GM06990 (cell line): ENCODE data around the gene SUSD1.

Source experiments
- DNase-seq: peaks from one replicate; pipeline ENCODE4 v3.0.0-alpha.2; 2011; ENCODE audit not compliant: insufficient read length; ENCODE audit errors: extremely low read depth
- H3K27me3 ChIP-seq: replicated peaks from 2 replicates; pipeline ENCODE4 v1.6.0; 2011; ENCODE audit warnings: low read length; ENCODE audit not compliant: control insufficient read depth, insufficient read depth
- H3K36me3 ChIP-seq: 2 replicates; pipeline ENCODE4 v1.5.1; 2011; ENCODE audit warnings: low read length; ENCODE audit not compliant: control insufficient read depth, insufficient read depth
- H3K4me3 ChIP-seq: replicated peaks from 2 replicates; pipeline ENCODE4 v1.5.1; 2011; ENCODE audit warnings: low read depth, mild to moderate bottlenecking, control low read depth, low read length
- CTCF ChIP-seq: IDR thresholded peaks from 2 replicates; pipeline ENCODE4 v1.5.1; 2011; ENCODE audit warnings: low read length, control low read depth, mild to moderate bottlenecking, inconsistent platforms; ENCODE audit not compliant: insufficient read depth, poor library complexity, severe bottlenecking

SUSD1 gene

GRCh38 chr9:112188884-112189283, 13.8 kb upstream of the SUSD1 start:
- H3K36me3 ChIP-seq = no peaks in the 10 kb centered on the region
- no peak for DNase-seq
- no peaks in the 10 kb centered on the region for H3K27me3 ChIP-seq
- no peak for TF ChIP-seq CTCF
- no peak overlapping the region for H3K4me3 ChIP-seq

- no peak for DNase-seq
- H3K36me3 ChIP-seq = no peaks in the 10 kb centered on the region
- no peaks in the 10 kb centered on the region for H3K27me3 ChIP-seq
- no peak for TF ChIP-seq CTCF
- H3K4me3 ChIP-seq = no peak overlapping the region
These were observed 12.3 kb upstream of the SUSD1 start for GRCh38 chr9:112187404-112187803.

GRCh38 chr9:112186695-112187094, 11.6 kb upstream of the SUSD1 start:
- Histone ChIP-seq H3K4me3 (no peak overlapping the region), H3K36me3 (no peaks in the 10 kb centered on the region), H3K27me3 (no peaks in the 10 kb centered on the region)
- no peak for TF ChIP-seq CTCF
- no peak for DNase-seq

- no peak for DNase-seq
- TF ChIP-seq CTCF = no peak
- no peaks in the 10 kb centered on the region for H3K36me3 ChIP-seq
- no peaks in the 10 kb centered on the region for H3K27me3 ChIP-seq
- no peak overlapping the region for H3K4me3 ChIP-seq
These were observed 9.8 kb upstream of the SUSD1 start for GRCh38 chr9:112184946-112185345.

GRCh38 chr9:112184221-112184620, 9.1 kb upstream of the SUSD1 start:
- no peak for DNase-seq
- no peaks in the 10 kb centered on the region for H3K27me3 ChIP-seq
- H3K4me3 ChIP-seq = no peak overlapping the region
- no peak for TF ChIP-seq CTCF
- H3K36me3 ChIP-seq = no peaks in the 10 kb centered on the region

GRCh38 chr9:112180387-112180881, 5.3 kb upstream of the SUSD1 start:
- TF ChIP-seq CTCF = no peak
- H3K36me3 ChIP-seq = no peaks in the 10 kb centered on the region
- no peak overlapping the region for H3K4me3 ChIP-seq
- H3K27me3 ChIP-seq = no peaks in the 10 kb centered on the region
- DNase-seq = no peak
